IMR-90 (cell line): Measurements from ENCODE around the gene THADA. TPM values are rescaled to one million over a fixed set of nuclear protein-coding genes. Genes with fewer than 3 reads are reported as not detected.

Experiments used
- ATAC-seq: fragments of 200-7000 bp; cut with Tn5 transposase; 2 replicates; pipeline ENCODE4 v1.9.1; 2020; ENCODE audit warnings: low read depth, mild to moderate bottlenecking, moderate library complexity
- BruUV-seq: library from RNA; stranded (reverse); fragments of 400-500 nt; replicated peaks from 2 replicates; lab custom pipeline; 2021; lab: Mats Ljungman, UMichigan
- CTCF ChIA-PET: fragments of 300-600 bp; formaldehyde crosslinking; extraction: SDS; loops from one replicate; lab custom pipeline; 2021; ENCODE audit warnings: antibody characterized with exemption; lab: Yijun Ruan, JAX
- POLR2A ChIA-PET: fragments of 300-600 bp; sonication (Branson Sonifier 250); formaldehyde crosslinking; loops from one replicate; lab custom pipeline; 2022; ENCODE audit warnings: antibody characterized with exemption; ENCODE audit not compliant: unreplicated experiment; lab: Charles Lee
- DNase-seq: peaks from one replicate; pipeline ENCODE4 v3.0.0; 2013
- H2AFZ ChIP-seq: replicated peaks from 2 replicates; pipeline ENCODE3; 2013; ENCODE audit warnings: low read length, mild to moderate bottlenecking; ENCODE audit not compliant: poor library complexity
- H2AK5ac ChIP-seq: 2 replicates; pipeline ENCODE4 v1.6.1; 2013; ENCODE audit warnings: low read depth, low read length, inconsistent platforms
- H2AK9ac ChIP-seq: replicated peaks from 2 replicates; pipeline ENCODE3; 2013; ENCODE audit warnings: mild to moderate bottlenecking, low read depth, low read length, moderate library complexity; ENCODE audit not compliant: poor library complexity
- H2BK120ac ChIP-seq: 2 replicates; pipeline ENCODE4 v1.6.1; 2013; ENCODE audit warnings: low read depth, low read length, inconsistent platforms
- H2BK15ac ChIP-seq: 3 replicates; pipeline ENCODE4 v1.6.1; 2013; ENCODE audit warnings: low read depth, low read length, inconsistent platforms
- H2BK20ac ChIP-seq: 2 replicates; pipeline ENCODE4 v1.6.1; 2013; ENCODE audit warnings: low read depth, mild to moderate bottlenecking, inconsistent platforms, low read length, moderate library complexity
- H2BK5ac ChIP-seq: 2 replicates; pipeline ENCODE4 v1.6.1; 2013; ENCODE audit warnings: mild to moderate bottlenecking, low read depth, low read length, inconsistent platforms; ENCODE audit not compliant: poor library complexity, severe bottlenecking
- H3K14ac ChIP-seq: replicated peaks from 2 replicates; pipeline ENCODE4 v1.6.1; 2013; ENCODE audit warnings: low read depth, low read length, inconsistent platforms
- H3K18ac ChIP-seq: 2 replicates; pipeline ENCODE4 v1.6.1; 2013; ENCODE audit warnings: low read depth, low read length, control low read depth
- H3K23ac ChIP-seq: 2 replicates; pipeline ENCODE4 v1.6.1; 2013; ENCODE audit warnings: low read depth, low read length, inconsistent platforms
- H3K27ac ChIP-seq: 2 replicates; pipeline ENCODE4 v1.5.1; 2013; ENCODE audit warnings: mild to moderate bottlenecking, control low read depth, low read length; ENCODE audit not compliant: insufficient read depth
- H3K27me3 ChIP-seq: 2 replicates; pipeline ENCODE4 v1.6.1; 2013; ENCODE audit warnings: low read length; ENCODE audit not compliant: control insufficient read depth, insufficient read depth
- H3K36me3 ChIP-seq: 2 replicates; pipeline ENCODE4 v1.6.1; 2013; ENCODE audit warnings: low read length, mixed read lengths; ENCODE audit not compliant: control insufficient read depth, insufficient read depth
- H3K4ac ChIP-seq: 2 replicates; pipeline ENCODE4 v1.6.1; 2013; ENCODE audit warnings: low read depth, low read length, inconsistent platforms
- H3K4me1 ChIP-seq: 2 replicates; pipeline ENCODE4 v1.6.1; 2013; ENCODE audit warnings: low read length, mixed read lengths; ENCODE audit not compliant: control insufficient read depth, insufficient read depth
- H3K4me2 ChIP-seq: 2 replicates; pipeline ENCODE4 v1.6.1; 2013; ENCODE audit warnings: low read depth, mild to moderate bottlenecking, control low read depth, low read length, moderate library complexity
- H3K4me3 ChIP-seq: 2 replicates; pipeline ENCODE4 v1.5.1; 2013; ENCODE audit warnings: low read depth, mild to moderate bottlenecking, control low read depth, low read length, moderate library complexity; ENCODE audit not compliant: insufficient read depth
- H3K56ac ChIP-seq: 2 replicates; pipeline ENCODE4 v1.6.1; 2013; ENCODE audit warnings: low read length, inconsistent platforms; ENCODE audit not compliant: insufficient read depth; ENCODE audit errors: extremely low read depth
- H3K79me1 ChIP-seq, 2 experiments: 2 replicates each; pipeline ENCODE4 v1.6.1; 2013; ENCODE audit warnings: low read length in 2 of 2, inconsistent platforms in 1 of 2, low read depth in 1 of 2
- H3K9ac ChIP-seq: 2 replicates; pipeline ENCODE4 v1.6.1; 2013; ENCODE audit warnings: low read depth, low read length, control low read depth
- H3K9me1 ChIP-seq: 2 replicates; pipeline ENCODE4 v1.6.1; 2013; ENCODE audit warnings: low read length, inconsistent platforms; ENCODE audit not compliant: insufficient read depth
- H3K9me3 ChIP-seq: 2 replicates; pipeline ENCODE4 v1.6.1; 2013; ENCODE audit warnings: low read length; ENCODE audit not compliant: control insufficient read depth, insufficient read depth
- H4K20me1 ChIP-seq: 2 replicates; pipeline ENCODE4 v1.6.1; 2013; ENCODE audit warnings: low read length, inconsistent platforms; ENCODE audit not compliant: insufficient read depth
- H4K5ac ChIP-seq: 2 replicates; pipeline ENCODE4 v1.6.1; 2013; ENCODE audit warnings: mild to moderate bottlenecking, low read depth, low read length, control low read depth
- H4K8ac ChIP-seq, 2 experiments: 2 replicates each; pipeline ENCODE4 v1.6.1; 2013; ENCODE audit warnings: low read depth in 2 of 2, low read length in 2 of 2, control low read depth in 1 of 2, inconsistent platforms in 1 of 2
- H4K91ac ChIP-seq: 2 replicates; pipeline ENCODE4 v1.6.1; 2013; ENCODE audit warnings: low read depth, low read length, inconsistent platforms; ENCODE audit not compliant: insufficient read depth
- CEBPB ChIP-seq: IDR thresholded peaks from 2 replicates; pipeline ENCODE4 v1.6.1; 2012; ENCODE audit warnings: low read depth, low read length, improper control_type of control experiment
- FOS ChIP-seq: fragments of 150-350 bp; IDR thresholded peaks from 2 replicates; pipeline ENCODE4 v1.6.1; 2016; ENCODE audit warnings: low read depth, low read length
- POLR2A ChIP-seq: IDR thresholded peaks from 2 replicates; pipeline ENCODE4 v1.6.1; 2012; ENCODE audit warnings: mild to moderate bottlenecking, low read depth, low read length
- RAD21 ChIP-seq: IDR thresholded peaks from 2 replicates; pipeline ENCODE4 v1.6.1; 2012; ENCODE audit warnings: low read length, improper control_type of control experiment
- RCOR1 ChIP-seq: IDR thresholded peaks from 2 replicates; pipeline ENCODE4 v1.6.1; 2012; ENCODE audit warnings: mild to moderate bottlenecking, low read length, improper control_type of control experiment; ENCODE audit not compliant: insufficient replicate concordance
- RFX5 ChIP-seq: IDR thresholded peaks from 2 replicates; pipeline ENCODE4 v1.8.0; 2012; ENCODE audit warnings: low read depth, mild to moderate bottlenecking, low read length, moderate library complexity
- SMC3 ChIP-seq: fragments of 150-350 bp; IDR thresholded peaks from 2 replicates; pipeline ENCODE4 v1.6.1; 2016; ENCODE audit warnings: low read depth, mild to moderate bottlenecking, antibody characterized with exemption, low read length, moderate library complexity
- WGBS, 2 experiments: methylation state at CpG; one replicate each; pipeline versions ENCODE4 v1.1.5 to v1.1.7; 2013; ENCODE audit warnings: missing lambda C conversion rate in 2 of 2; ENCODE audit not compliant: insufficient read length in 1 of 2; ENCODE audit errors: extremely low coverage in 2 of 2; 5-methylcytosine and 5-hydroxymethylcytosine counted together
- dilution Hi-C: fragments of 300-500 bp; cut with HindIII; formaldehyde crosslinking; loops from one replicate; pipeline ENCODE4 v1.14.3; 2018; ENCODE audit warnings: low sequenced_read_pairs; ENCODE audit not compliant: unreplicated experiment
- in situ Hi-C: fragments of 300-500 bp; cut with MboI; formaldehyde crosslinking; loops from 3 replicates; pipeline ENCODE4 v1.14.3; 2019; ENCODE audit warnings: low sequenced_read_pairs, inconsistent platforms, mixed read lengths
- intact Hi-C: fragments of 100-400 bp; cut with micrococcal nuclease; formaldehyde crosslinking; loops from 2 replicates; pipeline ENCODE4 v1.10.0; 2022
- polyA plus RNA-seq, 3 experiments: library from polyadenylated mRNA; depleted of rRNA; stranded (reverse); fragments of >200 nt; gene quantifications; 2 replicates each; pipeline ENCODE4 v1.2.3, GENCODE V29; 2012; ENCODE audit warnings: low replicate concordance in 1 of 3
- total RNA-seq: library from RNA; depleted of rRNA; stranded (reverse); fragments of >200 nt; gene quantifications from 2 replicates; pipeline ENCODE4 v1.2.3, GENCODE V29; 2012

Gene THADA
- total and polyA plus RNA-seq, 2 of the 4 experiments (the other 2 are of a cell fraction), result 10.5 to 21.3 TPM

GRCh38 chr2:43218155-43218701, 377.6 kb downstream of the THADA start:
- ChIA-PET POLR2A (interaction anchor here (0.6 kb wide), 1 partner anchor 128 kb away, joined by 3 read pairs; no protein-coding TSS in a partner anchor), CTCF (no interaction called here)
- Histone ChIP-seq H3K23ac (peak overlapping the region; percentile 97; the same call in 1 of the 2 replicates), H4K20me1 (peaks cover 14% of the 10 kb centered on the region), H3K4me2 (peak overlapping the region; percentile 2; the same call in 1 of the 2 replicates), H3K9ac (peak overlapping the region; percentile 82), H2BK15ac (no peak overlapping the region), H4K91ac (peak overlapping the region; percentile 95), H3K27me3 (no peaks in the 10 kb centered on the region), H2AFZ (peak overlapping the region; percentile 95), H3K4me1 (peaks cover 22% of the 10 kb centered on the region), H2AK5ac (peak overlapping the region; percentile 18; the same call in 1 of the 2 replicates), H2BK5ac (peak overlapping the region; percentile 98), H3K27ac (peak overlapping the region; percentile 98), H3K56ac (peak overlapping the region; percentile 17; the same call in 1 of the 2 replicates), H3K9me1 (peaks cover 15% of the 10 kb centered on the region), H3K9me3 (no peaks in the 10 kb centered on the region), H4K5ac (peak overlapping the region; percentile 80; the same call in 1 of the 2 replicates), H3K79me1 (peaks cover 7 to 20% of the 10 kb centered on the region in 2 experiments), H3K4me3 (no peak overlapping the region), H3K4ac (peak overlapping the region; percentile 99), H2AK9ac (peak overlapping the region; percentile 80), H2BK20ac (0 out of 2 replicates have a peak overlapping the region, but pooled peaks have one; percentile 33), H2BK120ac (peak overlapping the region; percentile 92), H4K8ac (peak overlapping the region; percentile 85 to 95; a peak in 3 of 4 replicates), H3K14ac (peak overlapping the region; percentile 96), H3K18ac (peak overlapping the region; percentile 70), H3K36me3 (peaks cover 4% of the 10 kb centered on the region; the same call in 1 of the 2 replicates)
- DNase-seq, result peak; percentile 47
- intact Hi-C loops (loop anchor here (1.0 to 5.0 kb wide), 2 partner anchors 41 to 112 kb away; no protein-coding TSS in a partner anchor), in situ Hi-C loops (no loop called here), dilution Hi-C loops (no loop called here)
- TF ChIP-seq CEBPB, result no peak
- no peak for TF ChIP-seq RCOR1
- TF ChIP-seq POLR2A, result no peak
- TF ChIP-seq RAD21, result no peak
- no peak for TF ChIP-seq FOS
- TF ChIP-seq SMC3, result no peak
- no peak for TF ChIP-seq RFX5
- BruUV-seq, result no TSS peak
- no peak for ATAC-seq
- 0% methylated on average over 1 of the region's 13 CpGs; no CpG with 5 or more reads in 1 of the 2 experiments for WGBS, 2 experiments
